Iris pigment epithelial cell (primary cell): Measurements from ENCODE around the gene NSG2.
"Not testable (repeated sequence)": the region's sequence is repeated elsewhere in the genome, so short reads cannot be mapped to it uniquely, and the experiment has no call there.

Experiments used
- DNase-seq: peaks from one replicate; pipeline ENCODE4 v3.0.0-alpha.2; 2011; ENCODE audit warnings: low read depth

The NSG2 gene

GRCh38 chr5:174102574-174102973 lies 57.1 kb downstream of the NSG2 start:
- DNase-seq: not testable (repeated sequence)

GRCh38 chr5:174106997-174107655 lies 61.6 kb downstream of the NSG2 start:
- DNase-seq: no peak

DNA sequence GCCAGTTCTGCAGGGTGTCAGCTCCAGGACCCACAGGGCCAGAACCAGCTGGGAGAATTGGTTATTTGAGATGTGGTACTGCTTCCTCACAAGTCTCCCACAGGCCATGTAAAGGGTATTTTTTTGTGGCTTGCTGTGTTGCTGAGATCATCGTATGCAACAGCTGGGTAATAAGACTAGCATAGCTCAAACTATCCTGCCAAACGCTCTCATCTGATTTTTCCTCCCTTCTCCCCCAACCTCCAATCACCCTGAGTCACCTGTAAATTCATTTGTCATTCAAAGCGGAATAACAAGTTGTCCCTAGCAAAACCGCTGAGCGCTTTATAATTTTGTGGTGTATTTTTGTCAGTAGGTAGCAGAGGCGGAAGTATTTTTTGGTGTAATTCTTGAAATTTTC lies 63.2 kb downstream of the NSG2 start:
- no peak for DNase-seq

DNA sequence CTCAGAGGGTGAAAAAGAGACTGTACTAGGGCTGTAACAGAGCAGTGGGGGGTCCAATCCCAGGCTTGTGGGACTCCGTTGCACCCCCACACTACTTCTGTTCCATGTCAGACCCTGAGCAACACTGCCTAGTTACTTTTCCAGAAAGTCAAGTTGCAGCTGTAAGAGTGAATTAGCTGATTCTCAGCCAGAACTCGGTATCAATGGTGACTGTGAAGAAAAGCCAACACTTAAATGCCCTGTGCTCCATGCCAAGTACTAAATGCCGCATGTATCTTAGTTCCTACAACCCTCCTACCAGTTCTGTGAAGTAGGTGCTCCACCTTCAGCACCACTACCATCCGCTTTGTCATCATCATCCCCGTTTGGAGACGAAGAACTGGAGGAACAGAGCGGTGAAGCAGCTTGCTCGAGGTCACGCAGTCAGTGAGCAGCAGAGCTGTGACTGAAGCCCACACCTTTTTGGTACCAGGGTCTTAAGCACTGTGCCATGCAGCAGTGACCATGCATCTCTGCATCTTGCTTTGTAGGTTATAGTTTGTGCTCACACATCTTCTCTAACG lies 64.3 kb downstream of the NSG2 start:
- no peak for DNase-seq

DNA sequence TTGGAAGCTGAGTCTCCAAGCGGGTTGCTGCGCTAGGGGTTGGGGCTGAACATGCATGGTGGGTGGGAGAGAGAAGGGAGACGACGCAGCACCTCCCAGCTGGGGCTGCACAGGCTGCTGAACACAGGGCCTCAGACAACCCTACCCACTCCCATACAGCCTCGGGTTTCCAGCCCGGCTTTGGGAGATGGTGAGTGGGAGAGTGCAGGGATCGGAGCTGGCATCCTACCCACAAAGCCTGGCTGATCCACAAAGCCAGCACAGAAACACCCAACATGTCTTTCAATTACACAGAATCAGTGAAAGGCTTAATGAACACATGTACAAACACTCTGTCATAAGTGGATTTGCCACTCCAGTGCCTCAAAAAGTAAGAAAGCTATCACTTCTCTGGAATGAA lies 64.8 kb downstream of the NSG2 start:
- no peak for DNase-seq

- no peak for DNase-seq
These were observed 65.9 kb downstream of the NSG2 start for GRCh38 chr5:174111287-174111973.

DNA sequence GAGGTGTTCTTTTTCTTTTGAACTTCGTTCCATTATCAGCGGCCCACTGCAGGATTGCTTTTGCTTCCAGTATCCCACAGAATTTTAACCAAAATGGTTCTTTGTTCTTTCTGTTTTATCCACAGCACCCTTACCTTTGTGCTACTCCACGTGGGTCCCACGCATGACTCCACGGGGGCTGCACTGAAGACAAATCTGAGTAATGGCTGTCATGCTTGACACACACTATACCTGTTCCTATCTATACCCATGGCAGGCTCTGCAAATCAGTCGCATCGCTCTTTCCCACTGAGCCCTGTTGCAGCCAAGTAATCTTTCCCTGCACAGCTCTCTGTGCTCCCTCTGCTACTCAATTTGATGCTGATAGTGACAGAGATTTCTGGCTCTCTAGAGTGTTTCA lies 69.7 kb downstream of the NSG2 start:
- DNase-seq: no peak

GRCh38 chr5:174118823-174119467 lies 73.4 kb downstream of the NSG2 start:
- DNase-seq: no peak

DNA sequence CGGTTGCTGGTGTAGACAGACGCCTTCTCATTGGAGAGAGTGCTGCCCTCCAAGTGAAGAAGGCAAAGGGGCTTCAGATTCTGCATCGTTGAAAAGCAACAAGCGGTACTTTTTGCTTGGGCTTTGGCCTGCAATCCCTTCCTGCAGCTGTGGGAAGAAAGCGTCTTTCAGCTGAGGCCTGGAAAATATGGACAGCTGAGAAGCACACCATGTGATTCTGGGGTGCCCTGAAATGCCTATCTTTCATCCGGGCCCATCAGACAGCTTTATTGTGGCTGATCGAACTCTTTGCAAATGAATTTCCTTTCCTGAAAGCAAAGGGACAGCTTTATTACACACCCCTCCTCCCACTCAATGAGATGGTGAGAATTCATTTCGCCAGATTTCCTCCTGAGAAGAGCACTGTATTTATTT lies 74.0 kb downstream of the NSG2 start:
- DNase-seq: no peak

GRCh38 chr5:174120401-174121005 lies 75.0 kb downstream of the NSG2 start:
- no peak for DNase-seq

DNA sequence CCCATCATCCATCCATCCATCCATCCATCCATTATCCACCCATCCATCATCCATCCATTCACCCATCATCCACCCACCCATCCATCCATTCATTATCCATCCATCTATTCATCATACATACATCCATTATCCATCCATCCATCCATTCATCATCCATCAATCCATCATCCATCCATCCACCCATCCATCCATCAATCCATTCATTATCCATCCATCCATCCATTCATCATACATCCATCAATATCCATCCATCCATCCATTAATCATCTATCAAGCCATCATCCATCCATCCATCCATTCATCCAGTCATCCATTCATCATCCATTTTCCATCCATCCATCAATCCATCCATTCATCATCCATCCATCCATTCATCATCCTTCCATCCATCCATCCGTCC lies 89.0 kb downstream of the NSG2 start:
- DNase-seq: no peak

DNA sequence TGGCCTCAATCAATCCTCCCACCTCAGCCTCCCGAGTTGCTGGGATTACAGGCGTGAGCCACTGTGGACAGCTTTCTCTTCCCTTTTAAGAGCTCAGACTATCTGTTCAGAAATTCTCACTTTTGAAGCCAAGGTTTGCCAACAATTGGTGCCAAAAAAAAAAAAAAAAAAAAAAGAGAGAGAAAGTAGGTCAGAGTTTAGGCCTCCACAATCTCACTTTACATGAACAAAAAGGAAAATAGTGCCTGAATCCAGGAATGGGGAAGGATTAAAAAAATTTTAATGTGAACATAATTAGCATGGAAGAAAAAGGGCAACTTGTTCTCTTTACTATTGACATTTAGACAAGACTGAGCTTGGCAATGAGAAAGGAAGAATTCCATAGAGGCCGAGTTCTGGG lies 94.1 kb downstream of the NSG2 start:
- DNase-seq: no peak

- no peak for DNase-seq
These were observed 95.0 kb downstream of the NSG2 start for GRCh38 chr5:174140452-174141020.

- no peak for DNase-seq
These were observed 95.9 kb downstream of the NSG2 start for GRCh38 chr5:174141398-174141797.

GRCh38 chr5:174145091-174145490 lies 99.6 kb downstream of the NSG2 start:
- no peak for DNase-seq

- no peak for DNase-seq
These were observed 100.3 kb downstream of the NSG2 start for GRCh38 chr5:174145821-174146220.

- no peak for DNase-seq
These were observed 101.0 kb downstream of the NSG2 start for GRCh38 chr5:174146556-174146955.

- not testable (repeated sequence) for DNase-seq
These were observed 101.5 kb downstream of the NSG2 start for GRCh38 chr5:174147012-174147411.

DNA sequence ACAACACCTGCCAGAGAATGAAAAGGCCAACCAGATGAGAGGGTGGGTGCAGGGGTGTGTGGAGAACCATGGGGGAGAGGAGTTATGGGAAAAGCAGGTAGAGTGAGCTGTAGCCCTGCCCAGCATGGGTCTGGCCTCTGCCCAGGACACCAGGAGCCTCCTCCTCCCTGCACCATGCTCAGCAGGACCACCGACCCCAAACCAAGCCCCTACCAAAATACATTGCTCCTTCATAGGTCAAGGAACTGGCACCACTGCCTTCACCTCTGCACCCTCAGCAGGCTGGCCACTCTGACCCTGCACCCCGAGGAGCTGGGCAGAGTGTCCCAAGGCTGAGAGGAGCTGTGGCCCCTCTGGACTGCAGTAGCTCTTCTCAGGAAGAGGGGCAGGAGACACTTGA lies 102.0 kb downstream of the NSG2 start:
- no peak for DNase-seq

DNA sequence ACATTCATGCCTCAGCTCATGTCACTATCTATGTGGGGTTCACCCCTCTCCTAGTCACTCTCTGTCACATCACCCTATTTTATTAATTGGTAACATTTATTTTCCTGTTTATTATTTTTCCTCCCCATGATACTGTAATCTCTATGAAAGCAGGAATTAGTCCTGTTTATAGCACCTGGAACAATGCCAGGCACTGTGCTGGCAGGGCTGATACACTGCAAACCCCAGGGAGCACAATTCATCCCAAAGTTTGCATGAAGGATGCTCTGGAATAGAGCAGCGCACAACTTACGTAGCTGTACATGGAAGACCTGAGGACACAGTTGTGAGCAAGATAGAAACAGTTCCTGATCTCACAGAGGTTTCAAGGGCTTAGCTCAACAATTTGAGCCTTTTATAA lies 103.2 kb downstream of the NSG2 start:
- no peak for DNase-seq

DNA sequence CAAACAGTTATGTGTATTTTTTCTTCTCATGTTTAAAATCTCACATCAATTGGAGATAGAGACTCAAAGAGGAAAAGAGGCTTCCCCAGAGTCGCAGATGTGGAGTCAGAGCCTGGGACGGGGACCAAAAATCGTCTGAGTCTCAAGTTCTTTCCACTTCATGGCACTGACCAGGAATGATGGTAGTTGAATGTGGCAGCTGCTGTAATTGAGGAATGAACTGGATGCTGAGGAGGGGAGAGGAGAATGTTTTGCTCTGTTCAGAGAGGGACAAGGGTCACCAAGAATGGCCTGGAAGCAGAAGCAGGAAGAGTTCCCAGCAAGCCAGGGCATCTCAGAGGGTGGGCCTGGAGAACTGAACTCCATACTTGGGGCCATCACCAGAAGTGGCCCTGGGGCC lies 103.9 kb downstream of the NSG2 start:
- DNase-seq: no peak

GRCh38 chr5:174149989-174150388 lies 104.5 kb downstream of the NSG2 start:
- DNase-seq: no peak
